ENCODE measurements around the gene PKNOX1.
"Not testable (repeated sequence)": the region's sequence is repeated elsewhere in the genome, so short reads cannot be mapped to it uniquely, and the experiment has no call there.

The PKNOX1 gene

DNA sequence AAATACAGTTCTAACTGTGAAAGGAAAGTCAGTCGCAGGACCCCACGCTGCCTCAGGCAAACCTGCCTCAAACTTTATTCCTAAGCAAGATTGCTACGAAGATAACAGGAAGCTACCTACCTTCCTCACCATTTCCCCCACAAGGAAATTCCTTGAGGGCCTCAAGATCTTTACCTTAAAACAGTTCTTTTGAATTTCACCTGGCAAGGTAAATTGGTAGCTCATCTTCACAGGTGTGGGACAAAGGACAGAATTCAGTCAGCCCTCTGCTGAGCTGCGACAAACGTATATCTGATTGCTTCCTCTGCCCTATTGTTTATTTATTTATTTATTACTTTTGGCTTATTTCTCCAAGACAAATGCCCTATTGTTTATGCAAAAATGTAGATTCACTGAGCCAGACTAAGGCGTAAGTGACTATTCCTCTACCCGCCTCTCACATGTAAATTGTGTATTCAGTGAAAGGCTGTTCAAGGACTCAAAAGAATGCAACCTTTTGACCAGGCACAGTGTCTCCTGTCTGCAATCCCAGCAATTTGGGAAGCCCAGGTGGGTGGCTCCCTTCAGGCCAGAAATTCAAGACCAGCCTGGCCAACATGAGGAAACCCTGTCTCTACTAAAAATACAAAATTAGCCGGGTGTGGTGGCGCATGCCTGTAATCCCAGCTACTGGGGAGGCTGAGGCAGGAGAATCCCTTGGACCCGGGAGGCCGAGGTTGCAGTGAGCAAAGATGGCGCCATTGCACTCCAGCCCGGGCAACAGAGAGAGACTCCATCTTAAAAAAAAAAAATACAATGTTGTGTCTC is 17.3 kb upstream of the PKNOX1 start:
- no peak for DNase-seq

DNA sequence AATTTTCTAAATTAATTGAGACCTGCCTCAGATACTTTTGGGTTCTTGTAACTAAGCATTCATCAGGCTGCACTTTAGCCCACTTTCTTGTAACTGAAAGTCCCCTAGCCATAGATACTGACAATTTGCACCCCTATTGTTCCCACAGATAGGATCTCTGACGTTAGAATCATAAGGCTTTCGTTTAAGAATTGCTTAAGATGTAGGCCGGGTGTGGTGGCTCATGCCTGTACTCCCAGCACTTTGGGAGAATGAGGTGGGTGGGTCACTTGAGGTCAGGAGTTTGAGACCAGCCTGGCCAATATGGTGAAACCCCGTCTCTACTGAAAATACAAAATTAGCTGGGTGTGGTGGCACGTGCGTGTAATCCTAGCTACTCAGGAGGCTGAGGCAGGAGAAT is 16.2 kb upstream of the PKNOX1 start:
- not testable (repeated sequence) for DNase-seq

DNA sequence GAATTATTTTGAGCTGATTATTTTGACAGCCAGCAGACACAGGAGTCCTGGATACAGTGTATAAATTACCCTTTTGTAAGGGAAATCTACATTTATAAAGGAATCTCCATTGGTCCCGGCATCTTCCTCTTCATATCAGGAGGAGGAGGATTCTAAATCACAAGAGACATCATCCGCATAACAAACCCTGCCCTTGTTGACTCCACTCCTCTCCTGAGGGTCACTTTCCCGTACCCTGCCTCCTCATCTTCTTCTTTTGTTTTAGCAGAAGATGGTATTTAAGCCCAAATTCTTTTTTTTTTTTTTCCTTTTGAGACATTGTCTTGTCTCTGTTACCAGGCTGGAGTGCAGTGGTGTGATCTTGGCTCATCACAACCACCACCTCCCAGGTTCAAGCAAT is 14.6 kb upstream of the PKNOX1 start:
- DNase-seq: no peak

DNA sequence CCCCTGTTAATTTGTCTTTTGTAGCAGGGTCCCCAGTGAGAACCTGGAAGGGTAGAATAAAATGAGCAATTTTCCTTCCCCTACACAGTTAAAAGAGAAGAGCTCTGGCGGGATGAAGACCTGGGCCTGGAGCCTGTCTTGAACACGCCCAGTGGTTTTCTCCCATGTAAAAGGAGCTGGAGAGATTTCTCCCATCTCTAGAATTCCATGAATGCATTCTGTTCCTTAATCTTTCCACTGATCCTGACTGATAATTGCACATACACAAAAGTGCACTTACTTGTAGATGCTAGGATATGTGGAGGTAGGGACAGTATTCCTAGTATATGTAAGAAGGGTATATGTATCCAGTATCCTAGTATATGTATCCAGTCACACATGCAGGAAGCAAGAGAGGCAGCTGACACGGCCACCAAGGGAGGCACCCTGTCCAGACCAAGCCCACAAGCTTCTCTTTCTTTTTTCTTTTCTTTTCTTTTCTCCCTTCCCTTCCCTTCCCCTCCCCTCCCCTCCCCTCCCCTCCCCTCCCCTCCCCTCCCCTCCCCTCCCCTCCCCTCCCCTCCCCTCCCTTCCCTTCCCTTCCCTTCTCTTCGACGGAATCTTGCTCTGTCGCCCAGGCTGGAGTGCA is 11.9 kb upstream of the PKNOX1 start:
- no peak for DNase-seq

DNA sequence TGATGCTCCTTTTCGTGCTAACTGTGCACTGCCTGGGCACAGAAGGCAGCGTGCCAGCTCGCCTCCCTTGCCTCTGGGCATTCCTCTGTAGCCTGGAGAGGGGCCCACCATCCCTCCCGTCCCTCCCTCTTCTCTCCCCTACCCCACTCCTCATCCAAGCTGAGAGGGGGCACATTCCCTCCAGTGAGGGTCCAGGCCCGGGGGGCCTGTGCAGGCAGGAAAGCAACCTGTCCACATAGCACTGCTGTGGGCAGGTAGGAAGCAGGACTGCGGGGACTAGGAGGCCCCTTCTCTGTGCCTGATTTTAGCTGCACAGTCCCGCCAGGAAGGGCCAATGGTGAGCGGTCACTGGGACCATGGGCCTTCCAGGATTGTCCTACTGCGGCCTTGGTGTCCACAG is 10.3 kb upstream of the PKNOX1 start:
- DNase-seq: no peak

DNA sequence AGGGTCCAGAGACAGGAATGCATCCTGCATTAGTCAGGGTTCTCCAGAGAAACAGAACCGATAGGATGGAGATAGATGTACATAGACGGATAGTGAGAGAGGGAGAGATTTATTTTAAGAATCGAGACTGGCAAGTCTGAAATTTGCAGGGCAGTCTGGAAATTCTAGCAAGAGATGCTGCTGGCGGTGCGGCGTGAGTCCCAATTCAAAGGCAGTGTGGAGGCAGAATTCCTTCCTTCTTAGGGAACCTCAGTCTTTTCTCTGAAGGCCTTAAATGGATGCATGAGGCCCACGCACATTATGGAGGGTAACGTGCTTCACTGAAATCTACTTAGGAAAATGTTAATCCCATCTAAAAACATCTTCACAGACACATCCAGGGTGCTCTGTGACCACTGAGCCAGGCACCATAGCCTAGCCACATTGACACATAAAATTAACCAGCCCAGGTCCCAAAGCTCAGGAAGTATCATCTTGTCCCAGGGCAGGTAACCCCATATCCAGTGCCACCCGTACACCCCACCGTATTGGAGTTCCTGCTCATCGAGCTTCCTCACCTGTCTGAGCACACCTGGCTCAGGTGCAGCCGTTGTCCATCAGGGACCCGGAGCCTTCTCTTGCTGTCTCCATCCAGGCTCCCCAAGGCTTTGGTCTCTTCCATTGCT is 9.7 kb upstream of the PKNOX1 start:
- no peak for DNase-seq

DNA sequence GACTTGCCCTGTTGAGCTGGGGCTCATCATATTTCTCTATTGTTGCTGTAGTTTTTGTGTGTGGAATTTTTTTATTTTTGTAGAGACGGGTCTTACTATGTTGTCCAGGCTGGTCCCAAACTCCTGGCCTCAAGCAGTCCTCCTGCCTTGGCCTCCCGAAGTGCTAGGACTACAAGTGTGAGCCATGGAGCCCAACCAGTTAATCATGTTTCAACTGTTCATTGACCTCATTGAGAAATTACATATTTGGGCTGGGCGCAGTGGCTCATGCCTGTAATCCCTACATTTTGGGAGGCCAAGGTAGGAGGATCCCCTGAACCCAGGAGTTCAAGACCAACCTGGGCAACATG is 9.2 kb upstream of the PKNOX1 start:
- DNase-seq: no peak

DNA sequence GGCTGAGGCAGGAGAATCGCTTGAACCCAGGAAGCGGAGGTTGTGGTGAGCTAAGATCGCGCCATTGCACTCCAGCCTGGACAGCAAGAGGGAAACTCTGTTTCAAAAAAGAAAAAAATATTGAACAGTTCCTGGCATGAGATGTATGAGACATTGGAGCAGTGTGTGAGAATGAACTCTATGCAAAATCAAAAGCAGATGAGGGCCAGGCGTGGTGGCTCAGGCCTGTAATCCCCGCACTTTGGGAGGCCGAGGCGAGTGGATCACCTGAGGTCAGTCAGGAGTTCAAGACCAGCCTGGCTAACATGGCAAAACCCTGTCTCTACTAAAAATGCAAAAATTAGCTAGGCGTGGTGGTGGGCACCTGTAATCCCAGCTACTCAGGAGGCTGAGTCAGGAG is 6.7 kb upstream of the PKNOX1 start:
- DNase-seq: not testable (repeated sequence)

DNA sequence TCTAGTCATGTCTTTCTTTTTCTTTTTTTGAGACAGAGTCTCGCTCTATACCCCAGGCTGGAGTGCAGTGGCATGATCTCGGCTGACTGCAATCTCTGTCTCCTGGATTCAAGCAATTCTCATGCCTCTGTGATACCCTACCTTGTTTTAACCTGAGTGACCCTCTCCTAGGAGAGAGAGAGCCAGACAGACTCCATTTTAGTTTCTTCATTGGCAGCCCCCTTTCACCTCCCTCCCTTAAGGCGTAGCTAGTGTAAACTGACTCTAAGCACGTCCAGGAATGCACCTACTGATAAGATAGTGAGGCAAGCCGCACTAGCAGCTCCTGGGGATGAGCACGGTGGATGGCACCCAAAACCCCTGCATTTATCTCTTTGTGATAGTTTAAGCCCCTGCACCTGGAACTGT is 5.2 kb upstream of the PKNOX1 start:
- no peak for DNase-seq

DNA sequence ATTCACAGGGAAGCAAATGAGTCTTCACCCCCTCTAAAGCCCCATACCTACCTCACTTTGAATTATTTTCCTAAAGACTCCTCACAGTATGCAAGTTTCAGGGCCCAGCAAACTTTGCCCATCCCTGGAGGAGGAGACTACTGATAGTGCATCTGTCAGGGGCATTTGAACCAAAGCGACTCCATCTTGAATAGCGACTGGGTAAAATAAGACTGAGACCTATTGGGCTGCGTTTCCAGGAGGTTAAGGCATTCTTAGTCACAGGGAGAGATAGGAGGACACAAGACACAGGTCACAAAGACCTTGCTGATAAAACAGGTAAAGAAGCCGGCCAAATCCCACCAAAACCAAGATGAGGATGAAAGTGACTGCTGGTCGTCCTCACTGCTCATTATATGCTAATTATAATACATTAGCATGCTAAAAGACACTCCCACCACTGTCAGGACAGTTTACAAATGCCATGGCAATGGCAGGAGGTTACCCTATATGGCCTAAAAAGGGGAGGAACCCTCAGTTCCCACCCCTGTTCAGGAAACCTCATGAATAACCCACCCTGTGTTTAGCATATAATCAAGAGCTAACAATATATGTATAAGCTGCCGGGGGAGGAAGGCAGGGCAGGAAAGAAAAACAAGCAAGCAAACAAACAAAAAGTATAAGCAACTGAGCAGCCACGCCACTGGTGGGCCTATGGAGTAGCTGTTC is 3.3 kb upstream of the PKNOX1 start:
- no peak for DNase-seq

DNA sequence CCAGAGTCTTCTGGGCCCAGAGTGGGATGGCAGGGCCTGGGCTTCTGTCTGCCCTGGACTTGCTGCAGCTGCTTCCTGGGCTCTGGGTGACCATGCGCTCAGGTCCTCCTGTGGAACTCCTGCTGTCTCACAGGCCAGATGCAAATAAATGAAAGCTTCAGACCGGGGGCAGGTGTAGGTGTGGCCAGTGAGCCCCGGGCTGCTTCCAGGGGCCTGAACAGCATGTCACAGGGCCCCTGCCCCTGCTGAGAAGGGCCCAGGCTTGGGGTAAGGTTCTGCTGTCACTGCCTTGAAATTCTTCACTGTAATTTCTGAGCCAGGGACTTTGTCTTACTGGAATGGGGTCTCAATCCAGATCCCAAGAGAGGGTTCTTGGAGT is 2.5 kb upstream of the PKNOX1 start:
- no peak for DNase-seq

DNA sequence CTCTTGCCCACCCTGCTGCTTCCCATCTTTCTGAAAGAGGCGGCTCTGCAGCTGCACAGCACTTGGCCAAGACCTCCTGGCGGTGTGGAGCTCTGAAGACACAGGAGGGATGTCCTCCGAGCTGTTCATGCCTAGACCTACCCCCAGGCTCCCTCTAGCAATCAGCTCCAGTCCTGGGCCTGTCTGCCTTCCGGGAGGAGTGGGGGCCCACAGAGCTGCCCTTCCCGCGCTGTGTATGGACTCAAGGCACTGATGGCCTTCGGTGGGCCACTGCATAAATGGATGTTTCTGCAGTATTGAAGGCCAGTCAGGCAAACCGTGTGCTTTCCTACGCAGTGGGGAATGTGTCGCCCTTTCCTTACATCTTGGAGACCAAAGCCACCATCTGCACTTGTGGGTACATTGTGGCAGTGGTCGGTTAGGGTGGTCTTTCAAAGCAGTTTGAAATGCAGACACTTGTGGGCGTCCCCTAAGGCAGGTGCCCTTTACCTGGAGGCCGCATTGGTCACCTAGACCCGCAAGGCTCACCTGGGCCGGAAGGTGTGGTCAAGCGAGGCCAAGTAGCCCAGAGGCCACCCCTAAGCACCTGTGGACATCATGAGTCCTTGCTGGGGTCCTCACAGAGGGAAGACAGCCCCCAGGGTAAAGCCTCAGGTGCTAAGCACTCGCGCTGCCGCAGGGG is 912 bp upstream of the PKNOX1 start:
- DNase-seq: no peak

DNA sequence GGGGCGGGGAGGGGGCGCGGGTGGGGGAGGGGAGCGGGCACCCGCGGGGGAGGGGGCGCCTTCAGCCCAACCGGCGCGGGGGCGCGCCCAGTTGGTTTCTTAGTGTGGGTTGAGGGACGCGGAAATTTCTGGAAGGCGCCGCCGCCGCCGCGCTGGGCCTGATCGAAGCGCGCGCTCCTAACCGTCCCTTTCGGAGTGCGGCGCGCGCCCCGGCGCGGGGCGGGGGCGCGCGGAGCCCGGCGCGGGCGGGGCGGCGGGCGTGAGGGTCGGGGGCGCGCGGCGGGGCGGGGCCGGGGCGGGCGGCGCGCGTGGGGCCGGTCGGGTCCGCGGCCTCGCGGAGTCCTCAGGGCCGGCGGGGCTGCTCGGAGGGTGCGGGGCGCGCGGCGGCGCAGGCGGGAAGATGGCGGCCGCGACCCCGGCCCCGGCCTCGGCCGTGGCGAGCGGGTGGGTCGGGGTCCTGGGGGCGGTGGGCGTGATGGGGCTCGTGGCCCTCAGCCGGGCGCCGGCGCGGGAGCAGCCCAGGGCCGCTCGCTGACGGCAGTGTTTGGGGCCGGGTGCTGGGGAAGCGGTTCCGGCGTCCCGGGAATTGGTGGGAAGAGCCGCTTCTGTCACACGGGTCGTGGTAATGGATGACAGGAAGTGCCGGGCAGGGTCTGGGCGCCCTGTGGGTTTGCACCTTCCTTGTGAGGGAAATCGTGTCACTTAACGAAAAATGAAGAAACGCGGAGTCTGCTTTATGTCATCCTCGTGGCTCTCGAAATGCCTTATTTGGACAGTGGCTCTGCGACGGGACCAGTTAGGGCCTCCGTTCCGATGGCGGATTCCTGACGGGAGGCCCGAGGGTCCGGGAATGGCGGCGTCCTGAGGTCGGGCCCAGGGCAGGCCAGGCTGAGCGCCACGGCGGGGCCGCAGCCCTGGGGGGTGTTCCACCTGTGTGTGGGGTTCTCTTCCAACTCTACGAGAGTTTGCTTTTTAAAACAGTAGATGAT is 764 bp downstream of the PKNOX1 start:
- no peak for DNase-seq

DNA sequence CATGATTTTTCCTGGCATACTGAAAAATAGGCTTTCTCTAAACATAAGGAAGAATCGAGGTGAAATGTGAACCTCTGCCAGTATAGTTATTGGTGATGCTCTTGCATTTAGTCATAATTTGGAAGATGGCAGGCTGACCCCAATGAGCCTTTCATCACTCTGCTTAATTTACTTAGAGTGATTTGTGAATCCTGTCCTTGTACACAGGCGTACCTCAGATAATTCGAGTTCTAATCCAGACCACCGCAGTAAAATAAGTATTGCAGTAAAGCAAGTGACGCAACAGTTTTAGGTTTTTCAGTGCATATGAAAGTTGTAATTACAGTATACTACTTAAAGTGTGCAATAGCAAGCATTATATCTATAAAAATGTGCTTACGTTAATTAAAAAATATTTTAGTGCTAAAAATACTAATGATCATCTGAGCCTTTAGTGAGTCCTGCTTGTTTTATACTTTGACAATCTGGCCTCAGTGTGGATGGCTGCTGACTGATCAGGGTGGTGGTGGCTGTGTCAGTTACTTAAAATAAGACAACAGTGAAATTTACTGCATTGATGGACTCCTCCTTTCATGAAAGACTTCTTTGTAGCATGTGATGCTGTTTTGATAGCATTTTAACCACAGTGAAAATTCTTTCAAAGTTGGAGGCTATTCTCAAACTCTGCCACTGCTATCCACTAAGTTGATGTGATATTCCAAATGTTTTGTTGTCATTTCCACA is 1.7 kb downstream of the PKNOX1 start:
- no peak for DNase-seq

DNA sequence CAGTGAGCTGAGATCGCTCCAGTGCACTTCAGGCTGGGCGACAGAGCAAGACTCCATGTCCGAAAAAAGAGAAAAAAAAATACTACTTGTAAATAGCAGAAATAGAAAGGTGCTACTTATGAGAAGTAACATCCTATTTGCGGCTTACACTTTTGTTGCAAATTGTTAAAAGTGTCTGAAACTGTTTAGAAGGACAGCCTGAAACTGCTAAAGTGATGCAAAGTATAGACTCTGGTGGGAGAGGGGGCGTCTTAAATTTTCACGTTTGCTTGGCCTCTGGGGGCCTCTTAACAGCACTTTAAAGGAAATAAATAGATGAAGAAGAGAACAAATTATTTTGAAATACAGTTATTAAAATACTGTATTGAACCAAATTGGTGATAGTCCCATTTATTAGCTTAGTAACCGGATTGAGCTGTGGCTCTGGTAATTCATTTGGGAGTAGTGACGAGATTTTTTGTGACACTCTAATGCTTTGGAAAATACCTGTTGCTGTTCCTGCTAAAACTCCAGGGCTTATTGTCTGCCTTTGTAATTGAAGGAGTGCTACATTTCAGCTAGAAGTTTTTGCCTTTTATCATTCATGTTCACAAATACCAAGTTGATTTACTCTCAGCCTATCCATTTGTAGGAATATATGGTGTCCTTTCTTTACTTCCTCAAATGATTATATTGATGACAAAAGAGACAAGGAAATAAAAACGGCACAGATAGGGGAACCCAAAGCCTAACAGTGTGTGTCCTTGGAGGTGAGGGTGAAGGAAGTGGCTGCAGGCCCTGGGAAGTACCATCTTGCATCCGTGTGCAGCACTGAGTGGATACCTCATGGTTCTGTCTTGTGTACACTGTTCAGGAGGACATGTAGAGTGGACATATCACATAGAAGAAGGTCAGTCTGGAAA is 6.2 kb downstream of the PKNOX1 start:
- no peak for DNase-seq

DNA sequence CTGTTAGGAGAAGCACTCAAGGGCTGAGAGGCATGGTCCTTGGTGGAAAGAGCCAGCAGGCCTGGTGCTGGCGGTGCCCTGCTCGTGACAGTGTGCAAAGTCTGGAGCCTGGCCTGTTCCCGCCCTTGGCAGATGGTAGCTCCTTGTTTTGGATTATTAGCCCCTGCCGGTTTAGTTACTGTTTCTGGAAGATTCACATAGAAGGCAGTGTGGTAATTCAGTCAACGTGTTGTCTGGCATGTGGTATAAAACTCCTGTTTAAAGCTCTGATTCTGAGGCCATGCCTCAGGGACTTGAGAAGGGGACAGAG is 6.8 kb downstream of the PKNOX1 start:
- no peak for DNase-seq

DNA sequence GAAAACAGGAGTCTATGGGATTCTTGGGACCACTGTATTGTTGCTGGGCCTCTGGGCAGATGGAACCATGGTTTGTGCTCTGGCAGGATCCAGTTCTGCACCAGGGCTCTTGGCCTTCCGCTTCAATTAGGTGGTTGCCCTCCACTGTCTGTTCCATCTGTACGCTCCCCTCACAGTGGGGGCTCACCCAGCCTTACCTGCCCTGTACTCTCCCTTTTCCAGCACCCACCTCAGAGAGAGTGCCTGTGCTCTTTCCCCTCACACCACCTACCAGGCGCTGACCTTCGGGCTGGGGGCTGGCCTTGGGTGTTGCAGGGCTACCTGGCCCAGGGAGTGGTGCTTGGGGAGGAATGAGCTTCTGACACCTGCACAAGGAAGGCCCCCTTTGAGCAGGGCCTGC is 7.5 kb downstream of the PKNOX1 start:
- DNase-seq: no peak

DNA sequence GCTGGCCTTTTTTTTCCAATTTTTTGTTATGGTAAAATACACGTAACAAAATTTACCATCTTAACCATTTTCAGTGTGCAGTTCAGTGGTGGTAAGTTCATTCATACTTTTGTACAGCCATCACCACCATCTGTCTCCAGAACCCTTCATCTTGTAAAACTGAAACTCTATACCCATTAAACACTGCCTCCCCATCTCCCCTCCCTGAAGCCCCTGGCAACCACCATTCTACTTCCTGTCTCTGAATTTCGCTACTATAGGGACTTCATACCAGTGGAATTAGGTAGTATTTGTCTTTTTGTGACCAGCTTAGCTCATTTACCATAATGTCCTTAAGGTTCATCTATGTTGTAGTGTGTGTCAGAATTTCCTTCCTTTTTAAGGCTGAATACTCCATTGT is 8.7 kb downstream of the PKNOX1 start:
- DNase-seq: no peak

DNA sequence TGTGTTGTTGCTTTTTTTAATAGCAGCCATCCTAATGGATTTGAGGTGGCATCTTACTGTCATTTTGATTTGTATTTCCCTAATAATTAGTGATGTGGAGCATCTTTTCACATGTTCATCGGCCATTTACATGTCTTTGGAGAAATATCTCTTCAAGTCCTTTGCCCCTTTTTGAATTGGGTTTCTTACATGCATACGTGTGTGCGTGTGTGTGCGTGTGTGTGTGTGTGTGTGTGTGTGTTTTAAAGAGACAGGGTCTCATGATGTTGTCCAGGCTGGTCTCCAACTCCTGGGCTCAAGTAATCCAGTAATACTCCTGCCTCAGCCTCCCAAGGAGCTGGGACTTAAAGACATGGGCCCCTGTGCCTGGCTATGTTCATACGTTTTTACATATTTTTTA is 9.5 kb downstream of the PKNOX1 start:
- DNase-seq: no peak

DNA sequence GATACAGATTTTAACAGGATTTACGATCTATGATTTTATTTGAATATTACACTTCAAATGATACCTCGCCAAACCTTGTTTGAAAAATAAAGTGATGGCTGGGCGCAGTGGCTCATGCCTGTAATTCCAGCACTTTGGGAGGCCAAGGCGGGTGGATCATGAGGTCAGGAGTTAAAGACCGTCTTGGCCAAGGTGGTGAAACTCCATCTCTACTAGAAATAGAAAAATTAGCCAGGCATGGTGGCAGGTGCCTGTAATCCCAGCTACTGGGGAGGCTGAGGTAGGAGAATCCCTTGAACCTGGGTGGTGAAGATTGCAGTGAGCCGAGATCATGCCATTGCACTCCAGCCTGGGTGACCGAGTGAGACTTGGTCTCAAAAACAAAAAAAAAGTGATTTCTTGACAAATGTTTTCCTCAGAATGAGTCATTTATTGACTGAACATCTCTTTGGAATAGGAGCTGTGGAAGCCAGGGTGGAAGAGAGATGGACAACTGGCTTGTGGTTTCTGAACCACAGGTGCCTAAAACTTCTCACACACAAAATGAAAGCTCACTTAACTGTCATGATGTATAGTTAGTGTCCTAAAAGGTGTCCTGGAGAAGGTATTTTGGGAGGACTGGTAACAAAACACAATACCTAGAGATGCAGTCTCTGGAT is 11.9 kb downstream of the PKNOX1 start:
- DNase-seq: no peak
